H1 (cell line): Measurements from ENCODE around the gene NAALADL1. TPM values are rescaled to one million over a fixed set of nuclear protein-coding genes. Genes with fewer than 3 reads are reported as not detected.

Experiments
- CEBPB ChIP-seq: IDR thresholded peaks from 2 replicates; pipeline ENCODE4 v1.6.1; 2012; ENCODE audit warnings: low read depth, low read length
- CHD2 ChIP-seq: IDR thresholded peaks from 2 replicates; pipeline ENCODE4 v1.6.1; 2012; ENCODE audit warnings: low read length, improper control_type of control experiment
- SP4 ChIP-seq: IDR thresholded peaks from 2 replicates; pipeline ENCODE4 v1.6.1; 2012; ENCODE audit warnings: low read length, inconsistent platforms
- polyA plus RNA-seq, 7 experiments: library from polyadenylated mRNA; depleted of rRNA in 3 of 7; stranded (reverse) in 5 of 7; unstranded in 2 of 7; fragments of >200 nt in 5 of 7; fragments of 200-250 nt in 2 of 7; gene quantifications; 1 replicate in 5 of 7; 2 replicates in 1 of 7; 4 replicates in 1 of 7; pipeline versions ENCODE4 v1.2.1 to v1.2.3, GENCODE V29; 2011 to 2013; ENCODE audit warnings: missing spikeins in 2 of 7, mixed read lengths in 2 of 7
- total RNA-seq: library from RNA; stranded (reverse); fragmentation: NEBNext Ultra II Directional; extraction: Animal tissue kit (Norgen Biotek cat#: 25700); gene quantifications from 2 replicates; pipeline ENCODE4 v1.2.1, GENCODE V29; 2021
- TF ChIP-seq, protein P1 (sequence below), 3 experiments: IDR thresholded peaks; 1 replicate in 2 of 3; 2 replicates in 1 of 3; pipeline versions ENCODE4 v1.5.1 to v1.6.1; 2011; ENCODE audit warnings: low read length in 3 of 3, mild to moderate bottlenecking in 3 of 3, inconsistent platforms in 2 of 3, low read depth in 1 of 3, moderate library complexity in 1 of 3; ENCODE audit not compliant: insufficient read depth in 1 of 3; ENCODE audit errors: control extremely low read depth in 1 of 3
- TF ChIP-seq, protein P2 (sequence below): fragments of 300-600 bp; sonication (generic); IDR thresholded peaks from 2 replicates; pipeline ENCODE4 v1.7.1; 2012; ENCODE audit warnings: low read length, moderate library complexity, mild to moderate bottlenecking, inconsistent platforms; ENCODE audit not compliant: insufficient replicate concordance

Gene NAALADL1
- total and polyA plus RNA-seq, 2 of the 8 experiments (the other 6 are each of a cell fraction or from before 2014, with no cell fraction given), result 7.5 to 9.9 TPM

DNA sequence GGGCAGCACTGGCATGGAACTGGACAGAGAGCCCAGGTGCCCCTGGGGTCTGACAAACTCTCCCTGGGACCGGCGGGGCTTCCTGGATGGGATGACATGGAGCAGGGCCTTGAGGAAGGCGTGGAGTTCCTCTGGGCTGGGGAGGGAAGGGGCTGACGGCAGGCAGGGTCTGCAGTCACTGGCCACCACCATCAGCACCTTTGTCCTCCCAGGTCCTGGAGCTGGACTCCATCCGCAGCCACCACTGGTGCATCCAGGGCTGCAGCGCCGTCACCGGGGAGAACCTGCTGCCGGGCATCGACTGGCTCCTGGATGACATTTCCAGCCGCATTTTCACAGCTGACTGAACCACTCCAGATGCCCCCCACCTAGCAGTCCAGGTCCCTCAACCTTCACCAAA lies 36.8 kb downstream of the NAALADL1 start (continued):
- TF ChIP-seq, protein P1, sequence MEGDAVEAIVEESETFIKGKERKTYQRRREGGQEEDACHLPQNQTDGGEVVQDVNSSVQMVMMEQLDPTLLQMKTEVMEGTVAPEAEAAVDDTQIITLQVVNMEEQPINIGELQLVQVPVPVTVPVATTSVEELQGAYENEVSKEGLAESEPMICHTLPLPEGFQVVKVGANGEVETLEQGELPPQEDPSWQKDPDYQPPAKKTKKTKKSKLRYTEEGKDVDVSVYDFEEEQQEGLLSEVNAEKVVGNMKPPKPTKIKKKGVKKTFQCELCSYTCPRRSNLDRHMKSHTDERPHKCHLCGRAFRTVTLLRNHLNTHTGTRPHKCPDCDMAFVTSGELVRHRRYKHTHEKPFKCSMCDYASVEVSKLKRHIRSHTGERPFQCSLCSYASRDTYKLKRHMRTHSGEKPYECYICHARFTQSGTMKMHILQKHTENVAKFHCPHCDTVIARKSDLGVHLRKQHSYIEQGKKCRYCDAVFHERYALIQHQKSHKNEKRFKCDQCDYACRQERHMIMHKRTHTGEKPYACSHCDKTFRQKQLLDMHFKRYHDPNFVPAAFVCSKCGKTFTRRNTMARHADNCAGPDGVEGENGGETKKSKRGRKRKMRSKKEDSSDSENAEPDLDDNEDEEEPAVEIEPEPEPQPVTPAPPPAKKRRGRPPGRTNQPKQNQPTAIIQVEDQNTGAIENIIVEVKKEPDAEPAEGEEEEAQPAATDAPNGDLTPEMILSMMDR (IDR thresholded peaks at IDR 0.05; ENCODE audit: control extremely low read depth in 1 of 3, insufficient read depth in 1 of 3, low read depth in 1 of 3, low read length in 3 of 3), result no peak
- TF ChIP-seq CEBPB (no peak), CHD2 (no peak), SP4 (no peak)
- TF ChIP-seq, protein P2, sequence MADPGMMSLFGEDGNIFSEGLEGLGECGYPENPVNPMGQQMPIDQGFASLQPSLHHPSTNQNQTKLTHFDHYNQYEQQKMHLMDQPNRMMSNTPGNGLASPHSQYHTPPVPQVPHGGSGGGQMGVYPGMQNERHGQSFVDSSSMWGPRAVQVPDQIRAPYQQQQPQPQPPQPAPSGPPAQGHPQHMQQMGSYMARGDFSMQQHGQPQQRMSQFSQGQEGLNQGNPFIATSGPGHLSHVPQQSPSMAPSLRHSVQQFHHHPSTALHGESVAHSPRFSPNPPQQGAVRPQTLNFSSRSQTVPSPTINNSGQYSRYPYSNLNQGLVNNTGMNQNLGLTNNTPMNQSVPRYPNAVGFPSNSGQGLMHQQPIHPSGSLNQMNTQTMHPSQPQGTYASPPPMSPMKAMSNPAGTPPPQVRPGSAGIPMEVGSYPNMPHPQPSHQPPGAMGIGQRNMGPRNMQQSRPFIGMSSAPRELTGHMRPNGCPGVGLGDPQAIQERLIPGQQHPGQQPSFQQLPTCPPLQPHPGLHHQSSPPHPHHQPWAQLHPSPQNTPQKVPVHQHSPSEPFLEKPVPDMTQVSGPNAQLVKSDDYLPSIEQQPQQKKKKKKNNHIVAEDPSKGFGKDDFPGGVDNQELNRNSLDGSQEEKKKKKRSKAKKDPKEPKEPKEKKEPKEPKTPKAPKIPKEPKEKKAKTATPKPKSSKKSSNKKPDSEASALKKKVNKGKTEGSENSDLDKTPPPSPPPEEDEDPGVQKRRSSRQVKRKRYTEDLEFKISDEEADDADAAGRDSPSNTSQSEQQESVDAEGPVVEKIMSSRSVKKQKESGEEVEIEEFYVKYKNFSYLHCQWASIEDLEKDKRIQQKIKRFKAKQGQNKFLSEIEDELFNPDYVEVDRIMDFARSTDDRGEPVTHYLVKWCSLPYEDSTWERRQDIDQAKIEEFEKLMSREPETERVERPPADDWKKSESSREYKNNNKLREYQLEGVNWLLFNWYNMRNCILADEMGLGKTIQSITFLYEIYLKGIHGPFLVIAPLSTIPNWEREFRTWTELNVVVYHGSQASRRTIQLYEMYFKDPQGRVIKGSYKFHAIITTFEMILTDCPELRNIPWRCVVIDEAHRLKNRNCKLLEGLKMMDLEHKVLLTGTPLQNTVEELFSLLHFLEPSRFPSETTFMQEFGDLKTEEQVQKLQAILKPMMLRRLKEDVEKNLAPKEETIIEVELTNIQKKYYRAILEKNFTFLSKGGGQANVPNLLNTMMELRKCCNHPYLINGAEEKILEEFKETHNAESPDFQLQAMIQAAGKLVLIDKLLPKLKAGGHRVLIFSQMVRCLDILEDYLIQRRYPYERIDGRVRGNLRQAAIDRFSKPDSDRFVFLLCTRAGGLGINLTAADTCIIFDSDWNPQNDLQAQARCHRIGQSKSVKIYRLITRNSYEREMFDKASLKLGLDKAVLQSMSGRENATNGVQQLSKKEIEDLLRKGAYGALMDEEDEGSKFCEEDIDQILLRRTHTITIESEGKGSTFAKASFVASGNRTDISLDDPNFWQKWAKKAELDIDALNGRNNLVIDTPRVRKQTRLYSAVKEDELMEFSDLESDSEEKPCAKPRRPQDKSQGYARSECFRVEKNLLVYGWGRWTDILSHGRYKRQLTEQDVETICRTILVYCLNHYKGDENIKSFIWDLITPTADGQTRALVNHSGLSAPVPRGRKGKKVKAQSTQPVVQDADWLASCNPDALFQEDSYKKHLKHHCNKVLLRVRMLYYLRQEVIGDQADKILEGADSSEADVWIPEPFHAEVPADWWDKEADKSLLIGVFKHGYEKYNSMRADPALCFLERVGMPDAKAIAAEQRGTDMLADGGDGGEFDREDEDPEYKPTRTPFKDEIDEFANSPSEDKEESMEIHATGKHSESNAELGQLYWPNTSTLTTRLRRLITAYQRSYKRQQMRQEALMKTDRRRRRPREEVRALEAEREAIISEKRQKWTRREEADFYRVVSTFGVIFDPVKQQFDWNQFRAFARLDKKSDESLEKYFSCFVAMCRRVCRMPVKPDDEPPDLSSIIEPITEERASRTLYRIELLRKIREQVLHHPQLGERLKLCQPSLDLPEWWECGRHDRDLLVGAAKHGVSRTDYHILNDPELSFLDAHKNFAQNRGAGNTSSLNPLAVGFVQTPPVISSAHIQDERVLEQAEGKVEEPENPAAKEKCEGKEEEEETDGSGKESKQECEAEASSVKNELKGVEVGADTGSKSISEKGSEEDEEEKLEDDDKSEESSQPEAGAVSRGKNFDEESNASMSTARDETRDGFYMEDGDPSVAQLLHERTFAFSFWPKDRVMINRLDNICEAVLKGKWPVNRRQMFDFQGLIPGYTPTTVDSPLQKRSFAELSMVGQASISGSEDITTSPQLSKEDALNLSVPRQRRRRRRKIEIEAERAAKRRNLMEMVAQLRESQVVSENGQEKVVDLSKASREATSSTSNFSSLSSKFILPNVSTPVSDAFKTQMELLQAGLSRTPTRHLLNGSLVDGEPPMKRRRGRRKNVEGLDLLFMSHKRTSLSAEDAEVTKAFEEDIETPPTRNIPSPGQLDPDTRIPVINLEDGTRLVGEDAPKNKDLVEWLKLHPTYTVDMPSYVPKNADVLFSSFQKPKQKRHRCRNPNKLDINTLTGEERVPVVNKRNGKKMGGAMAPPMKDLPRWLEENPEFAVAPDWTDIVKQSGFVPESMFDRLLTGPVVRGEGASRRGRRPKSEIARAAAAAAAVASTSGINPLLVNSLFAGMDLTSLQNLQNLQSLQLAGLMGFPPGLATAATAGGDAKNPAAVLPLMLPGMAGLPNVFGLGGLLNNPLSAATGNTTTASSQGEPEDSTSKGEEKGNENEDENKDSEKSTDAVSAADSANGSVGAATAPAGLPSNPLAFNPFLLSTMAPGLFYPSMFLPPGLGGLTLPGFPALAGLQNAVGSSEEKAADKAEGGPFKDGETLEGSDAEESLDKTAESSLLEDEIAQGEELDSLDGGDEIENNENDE, result no peak
